ENCODE measurements around the gene LNX2.

Gene LNX2

DNA sequence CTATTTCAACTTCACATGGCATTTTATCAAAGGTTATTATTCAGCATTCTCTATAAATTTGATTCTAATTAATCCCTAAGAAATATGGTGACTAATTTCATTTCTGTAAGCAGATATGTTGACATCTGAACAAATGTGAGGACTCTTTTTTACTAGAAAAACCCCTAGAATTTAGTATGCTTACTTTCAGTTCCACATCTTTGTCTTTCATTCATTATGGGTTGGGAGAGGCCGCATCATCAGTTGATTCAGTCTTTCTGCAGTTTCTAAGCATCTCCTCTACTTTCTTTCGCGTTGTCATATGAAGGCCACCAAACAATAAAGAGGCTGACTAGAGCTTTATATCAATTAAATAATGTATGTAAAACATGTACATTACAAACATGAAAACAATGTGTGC, 114.5 kb downstream of the LNX2 start:
- H3K4me2 ChIP-seq (ENCODE audit: low read length): no peak overlapping the region
- no peaks in the 10 kb centered on the region for H3F3A ChIP-seq (ENCODE audit: insufficient read depth, low read length)
- no peak overlapping the region for H3K4me3 ChIP-seq (ENCODE audit: low read depth, low read length, poor library complexity, severe bottlenecking)
- H3K9me2 ChIP-seq (ENCODE audit: low read depth, low read length): no peaks in the 10 kb centered on the region
- H3K79me2 ChIP-seq (ENCODE audit: insufficient read depth, low read length): no peaks in the 10 kb centered on the region
- no peaks in the 10 kb centered on the region for H3K27me3 ChIP-seq (ENCODE audit: insufficient read depth, low read length)
- H2AFZ ChIP-seq (ENCODE audit: low read length): no peak overlapping the region
- H3K27ac ChIP-seq (ENCODE audit: low read depth, low read length, poor library complexity, severe bottlenecking): no peak overlapping the region
- H3K9ac ChIP-seq (ENCODE audit: low read length): no peak overlapping the region
- H4K20me1 ChIP-seq (ENCODE audit: insufficient read depth, low read length): no peaks in the 10 kb centered on the region
- TF ChIP-seq, protein P1, sequence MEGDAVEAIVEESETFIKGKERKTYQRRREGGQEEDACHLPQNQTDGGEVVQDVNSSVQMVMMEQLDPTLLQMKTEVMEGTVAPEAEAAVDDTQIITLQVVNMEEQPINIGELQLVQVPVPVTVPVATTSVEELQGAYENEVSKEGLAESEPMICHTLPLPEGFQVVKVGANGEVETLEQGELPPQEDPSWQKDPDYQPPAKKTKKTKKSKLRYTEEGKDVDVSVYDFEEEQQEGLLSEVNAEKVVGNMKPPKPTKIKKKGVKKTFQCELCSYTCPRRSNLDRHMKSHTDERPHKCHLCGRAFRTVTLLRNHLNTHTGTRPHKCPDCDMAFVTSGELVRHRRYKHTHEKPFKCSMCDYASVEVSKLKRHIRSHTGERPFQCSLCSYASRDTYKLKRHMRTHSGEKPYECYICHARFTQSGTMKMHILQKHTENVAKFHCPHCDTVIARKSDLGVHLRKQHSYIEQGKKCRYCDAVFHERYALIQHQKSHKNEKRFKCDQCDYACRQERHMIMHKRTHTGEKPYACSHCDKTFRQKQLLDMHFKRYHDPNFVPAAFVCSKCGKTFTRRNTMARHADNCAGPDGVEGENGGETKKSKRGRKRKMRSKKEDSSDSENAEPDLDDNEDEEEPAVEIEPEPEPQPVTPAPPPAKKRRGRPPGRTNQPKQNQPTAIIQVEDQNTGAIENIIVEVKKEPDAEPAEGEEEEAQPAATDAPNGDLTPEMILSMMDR (IDR thresholded peaks at IDR 0.05; ENCODE audit: low read length): no peak
- TF ChIP-seq EZH2 (IDR thresholded peaks at IDR 0.05; ENCODE audit: borderline replicate concordance, low read length): no peak
- no peaks in the 10 kb centered on the region for H3K9me3 ChIP-seq (ENCODE audit: low read length)
- H3K4me1 ChIP-seq (ENCODE audit: insufficient read depth, low read length, severe bottlenecking): no peaks in the 10 kb centered on the region
- no peaks in the 10 kb centered on the region for H3K36me3 ChIP-seq (ENCODE audit: insufficient read depth, low read length)

DNA sequence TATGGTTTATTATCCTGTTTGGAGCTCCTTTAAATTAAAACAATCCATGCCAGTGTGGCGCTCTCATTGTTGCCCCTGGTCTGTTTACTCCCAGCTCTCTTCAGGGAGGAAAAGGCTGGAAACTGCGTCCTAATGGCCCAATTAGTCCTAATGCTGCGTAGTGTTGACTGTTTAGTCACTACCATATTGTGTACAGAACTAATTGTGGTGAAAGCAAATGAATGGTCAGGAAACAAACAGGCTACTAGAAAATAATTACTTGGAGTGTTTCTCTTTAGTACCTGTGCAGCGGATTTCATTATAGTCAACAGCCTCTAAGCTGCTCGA, 115.5 kb downstream of the LNX2 start:
- H3K27me3 ChIP-seq (ENCODE audit: insufficient read depth, low read length): no peaks in the 10 kb centered on the region
- H3K4me1 ChIP-seq (ENCODE audit: insufficient read depth, low read length, severe bottlenecking): no peaks in the 10 kb centered on the region
- H3K4me2 ChIP-seq (ENCODE audit: low read length): no peak overlapping the region
- no peak overlapping the region for H3K27ac ChIP-seq (ENCODE audit: low read depth, low read length, poor library complexity, severe bottlenecking)
- H2AFZ ChIP-seq (ENCODE audit: low read length): no peak overlapping the region
- no peaks in the 10 kb centered on the region for H3K9me3 ChIP-seq (ENCODE audit: low read length)
- no peaks in the 10 kb centered on the region for H4K20me1 ChIP-seq (ENCODE audit: insufficient read depth, low read length)
- no peaks in the 10 kb centered on the region for H3F3A ChIP-seq (ENCODE audit: insufficient read depth, low read length)
- H3K79me2 ChIP-seq (ENCODE audit: insufficient read depth, low read length): no peaks in the 10 kb centered on the region
- H3K4me3 ChIP-seq (ENCODE audit: low read depth, low read length, poor library complexity, severe bottlenecking): no peak overlapping the region
- H3K36me3 ChIP-seq (ENCODE audit: insufficient read depth, low read length): no peaks in the 10 kb centered on the region
- H3K9me2 ChIP-seq (ENCODE audit: low read depth, low read length): no peaks in the 10 kb centered on the region
- H3K9ac ChIP-seq (ENCODE audit: low read length): no peak overlapping the region
- TF ChIP-seq, protein P1 (IDR thresholded peaks at IDR 0.05; ENCODE audit: low read length): no peak
- no peak for TF ChIP-seq EZH2 (IDR thresholded peaks at IDR 0.05; ENCODE audit: borderline replicate concordance, low read length)

DNA sequence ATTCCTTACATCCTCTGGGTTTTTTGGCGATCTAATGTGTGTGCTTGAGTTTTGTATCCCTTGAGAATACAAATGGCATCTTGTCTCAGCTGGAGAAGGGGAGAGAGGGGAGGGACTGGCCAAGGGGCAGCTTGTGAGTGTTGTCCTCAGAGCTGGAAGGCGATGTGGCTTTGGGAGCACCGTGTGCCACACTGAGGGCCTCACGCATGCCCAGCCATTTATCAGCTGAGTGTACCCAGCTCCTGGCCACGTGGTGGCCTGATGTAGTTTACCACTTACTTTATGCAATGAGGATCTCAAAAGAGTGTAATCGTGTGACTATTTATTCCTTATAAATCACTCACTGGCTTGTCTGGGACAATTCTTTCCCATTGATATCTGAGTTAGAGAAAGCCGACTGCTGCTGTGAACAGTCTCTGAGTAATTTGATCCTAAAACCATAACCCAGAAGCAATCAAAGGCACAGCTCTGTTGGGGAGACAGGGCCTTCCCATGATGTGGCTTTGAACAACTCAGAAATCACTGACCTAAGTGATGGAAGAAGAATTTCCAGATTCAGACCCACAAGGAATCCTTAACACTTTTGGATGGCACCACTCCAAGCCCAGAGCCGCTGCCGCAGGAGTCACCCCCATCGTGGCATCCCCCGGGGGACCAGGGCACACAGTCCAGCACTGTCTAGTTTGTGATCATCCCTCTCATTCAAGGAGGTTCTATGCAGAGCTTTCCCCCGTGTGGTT, 116.0 kb downstream of the LNX2 start:
- Histone ChIP-seq H3K27me3 (ENCODE audit: insufficient read depth, low read length) (no peaks in the 10 kb centered on the region), H3F3A (ENCODE audit: insufficient read depth, low read length) (no peaks in the 10 kb centered on the region), H3K9me2 (ENCODE audit: low read depth, low read length) (no peaks in the 10 kb centered on the region), H3K9ac (ENCODE audit: low read length) (no peak overlapping the region), H3K79me2 (ENCODE audit: insufficient read depth, low read length) (no peaks in the 10 kb centered on the region), H3K4me3 (ENCODE audit: low read depth, low read length, poor library complexity, severe bottlenecking) (no peak overlapping the region), H3K36me3 (ENCODE audit: insufficient read depth, low read length) (no peaks in the 10 kb centered on the region), H2AFZ (ENCODE audit: low read length) (no peak overlapping the region), H3K9me3 (ENCODE audit: low read length) (no peaks in the 10 kb centered on the region), H3K4me2 (ENCODE audit: low read length) (no peak overlapping the region), H3K27ac (ENCODE audit: low read depth, low read length, poor library complexity, severe bottlenecking) (no peak overlapping the region), H4K20me1 (ENCODE audit: insufficient read depth, low read length) (no peaks in the 10 kb centered on the region), H3K4me1 (ENCODE audit: insufficient read depth, low read length, severe bottlenecking) (no peaks in the 10 kb centered on the region)
- TF ChIP-seq, protein P1 (IDR thresholded peaks at IDR 0.05; ENCODE audit: low read length): no peak
- TF ChIP-seq EZH2 (IDR thresholded peaks at IDR 0.05; ENCODE audit: borderline replicate concordance, low read length): no peak
